Endothelial cell of umbilical vein (primary cell): ENCODE data around the gene C3. TPM values are rescaled to one million over a fixed set of nuclear protein-coding genes. Genes with fewer than 3 reads are reported as not detected.

Source experiments
- BruUV-seq: library from RNA; stranded (reverse); fragments of 400-500 nt; replicated peaks from 2 replicates; lab custom pipeline; 2021; lab: Mats Ljungman, UMichigan
- CTCF ChIA-PET: fragments of 300-600, 350-600 bp; sonication (Branson Sonifier 250); formaldehyde crosslinking; loops from one replicate; lab custom pipeline; 2021; ENCODE audit warnings: antibody characterized with exemption, inconsistent platforms; lab: Charles Lee
- POLR2A ChIA-PET: fragments of 300-600, 350-600 bp; sonication (Branson Sonifier 250); formaldehyde crosslinking; loops from one replicate; lab custom pipeline; 2021; ENCODE audit warnings: antibody characterized with exemption, inconsistent platforms; lab: Charles Lee
- DNase-seq: peaks from one replicate; pipeline ENCODE4 v3.0.0-alpha.2; 2011; ENCODE audit warnings: low read depth, low spot score
- FAIRE-seq: peaks from 2 replicates; lab custom pipeline; 2011; peaks lifted over from hg19 to GRCh38; lab: Jason Lieb, UNC
- H2AFZ ChIP-seq: 2 replicates; pipeline ENCODE4 v1.6.0; 2012; ENCODE audit warnings: low read depth, low read length, control low read depth, inconsistent platforms
- H3K27ac ChIP-seq: 2 replicates; pipeline ENCODE4 v1.5.1; 2011; ENCODE audit warnings: low read depth, mild to moderate bottlenecking, control low read depth, low read length, moderate library complexity; ENCODE audit not compliant: insufficient read depth
- H3K27me3 ChIP-seq, 2 experiments: 2 replicates each; pipeline versions ENCODE4 v1.6.0 to v1.6.1; 2011; ENCODE audit warnings: low read length in 2 of 2, mixed read lengths in 1 of 2; ENCODE audit not compliant: control insufficient read depth in 2 of 2, insufficient read depth in 2 of 2
- H3K36me3 ChIP-seq, 2 experiments: 2 replicates in 1 of 2; 3 replicates in 1 of 2; pipeline ENCODE4 v1.5.1; 2011; ENCODE audit warnings: low read length in 2 of 2, mild to moderate bottlenecking in 1 of 2, moderate library complexity in 1 of 2; ENCODE audit not compliant: control insufficient read depth in 2 of 2, insufficient read depth in 2 of 2; ENCODE audit errors: extremely low read depth in 1 of 2
- H3K4me1 ChIP-seq: 3 replicates; pipeline ENCODE4 v1.5.1; 2011; ENCODE audit warnings: mild to moderate bottlenecking, low read length; ENCODE audit not compliant: control insufficient read depth, insufficient read depth; ENCODE audit errors: extremely low read depth
- H3K4me2 ChIP-seq: 2 replicates; pipeline ENCODE4 v1.6.1; 2011; ENCODE audit warnings: low read length, control low read depth, mixed read lengths; ENCODE audit not compliant: insufficient read depth
- H3K4me3 ChIP-seq, 3 experiments: fragments of 200-600 bp in 1 of 3; sonication (generic), shearing (Covaris generic) in 1 of 3; replicated peaks in 1 of 3; 2 replicates each; pipeline ENCODE4 v1.5.1; 2011 to 2016; ENCODE audit warnings: control low read depth in 3 of 3, low read length in 3 of 3, mild to moderate bottlenecking in 2 of 3, inconsistent platforms in 1 of 3, low read depth in 1 of 3, moderate library complexity in 1 of 3; ENCODE audit not compliant: insufficient read depth in 1 of 3
- H3K79me2 ChIP-seq: 2 replicates; pipeline ENCODE4 v1.6.0; 2012; ENCODE audit warnings: low read length, inconsistent platforms; ENCODE audit not compliant: control insufficient read depth, insufficient read depth
- H3K9ac ChIP-seq: replicated peaks from 2 replicates; pipeline ENCODE3; 2011; ENCODE audit warnings: low read length, control low read depth; ENCODE audit not compliant: insufficient read depth; ENCODE audit errors: extremely low read depth
- H3K9me1 ChIP-seq: replicated peaks from 3 replicates; pipeline ENCODE4 v1.6.0; 2011; ENCODE audit warnings: mild to moderate bottlenecking, low read length; ENCODE audit not compliant: control insufficient read depth, insufficient read depth; ENCODE audit errors: extremely low read depth
- H3K9me3 ChIP-seq: replicated peaks from 2 replicates; pipeline ENCODE4 v1.5.1; 2012; ENCODE audit warnings: low read length, inconsistent platforms; ENCODE audit not compliant: control insufficient read depth, insufficient read depth
- H4K20me1 ChIP-seq: replicated peaks from 2 replicates; pipeline ENCODE3; 2011; ENCODE audit warnings: mild to moderate bottlenecking, low read length; ENCODE audit not compliant: control insufficient read depth, insufficient read depth; ENCODE audit errors: extremely low read depth
- EZH2 ChIP-seq: IDR thresholded peaks from 2 replicates; pipeline ENCODE4 v1.6.1; 2012; ENCODE audit warnings: borderline replicate concordance, low read depth, mild to moderate bottlenecking, moderate library complexity, low read length, inconsistent platforms; ENCODE audit not compliant: severe bottlenecking
- GATA2 ChIP-seq: IDR thresholded peaks from 2 replicates; pipeline ENCODE4 v1.7.0; 2011; ENCODE audit warnings: low read depth, mild to moderate bottlenecking, moderate library complexity, mixed read lengths, low read length; ENCODE audit not compliant: insufficient read length, insufficient read depth
- JUN ChIP-seq: IDR thresholded peaks from 2 replicates; pipeline ENCODE4 v1.6.1; 2011; ENCODE audit warnings: borderline replicate concordance, low read depth; ENCODE audit not compliant: insufficient read length, insufficient read depth
- MYC ChIP-seq: IDR thresholded peaks from one replicate; pipeline ENCODE4 v1.6.1; 2011; ENCODE audit warnings: mild to moderate bottlenecking, low read depth, low read length
- POLR2AphosphoS5 ChIP-seq: IDR thresholded peaks from 2 replicates; pipeline ENCODE4 v1.6.1; 2012; ENCODE audit warnings: low read depth, mild to moderate bottlenecking, control low read depth, low read length, moderate library complexity; ENCODE audit not compliant: insufficient read depth
- dilution Hi-C: fragments of 300-500 bp; cut with MboI; formaldehyde crosslinking; loops from one replicate; pipeline ENCODE4 v1.15.0; 2019; ENCODE audit warnings: low sequenced_read_pairs; ENCODE audit not compliant: extremely low pct_ligation_motif_present
- intact Hi-C: fragments of 100-400 bp; cut with micrococcal nuclease; formaldehyde crosslinking; loops from one replicate; pipeline ENCODE4 v1.10.0; 2022
- polyA plus RNA-seq, 4 experiments: library from polyadenylated mRNA; depleted of rRNA in 3 of 4; stranded (reverse) in 3 of 4; unstranded in 1 of 4; fragments of >200 nt; gene quantifications; 2 replicates each; pipeline versions ENCODE4 v1.2.1 to v1.2.3, GENCODE V29; 2011 to 2012; ENCODE audit warnings: missing spikeins in 1 of 4
- total RNA-seq: library from RNA; stranded (reverse); gene quantifications from 2 replicates; pipeline ENCODE4 v1.2.3, GENCODE V29; 2021
- TF ChIP-seq, protein P1 (sequence below), 2 donors: IDR thresholded peaks; 1 replicate in 1 of 2; 2 replicates in 1 of 2; pipeline ENCODE4 v1.5.1; 2011; ENCODE audit warnings: low read length in 2 of 2, mild to moderate bottlenecking in 2 of 2, moderate library complexity in 2 of 2, control low read depth in 1 of 2, inconsistent platforms in 1 of 2, low read depth in 1 of 2; ENCODE audit not compliant: insufficient read depth in 1 of 2; ENCODE audit errors: extremely low read depth in 1 of 2

The C3 gene
- total and polyA plus RNA-seq, 2 donors (not counting 3 experiments of a cell fraction or from before 2014, with no cell fraction given) = 0.23 TPM; not detected in 1

DNA sequence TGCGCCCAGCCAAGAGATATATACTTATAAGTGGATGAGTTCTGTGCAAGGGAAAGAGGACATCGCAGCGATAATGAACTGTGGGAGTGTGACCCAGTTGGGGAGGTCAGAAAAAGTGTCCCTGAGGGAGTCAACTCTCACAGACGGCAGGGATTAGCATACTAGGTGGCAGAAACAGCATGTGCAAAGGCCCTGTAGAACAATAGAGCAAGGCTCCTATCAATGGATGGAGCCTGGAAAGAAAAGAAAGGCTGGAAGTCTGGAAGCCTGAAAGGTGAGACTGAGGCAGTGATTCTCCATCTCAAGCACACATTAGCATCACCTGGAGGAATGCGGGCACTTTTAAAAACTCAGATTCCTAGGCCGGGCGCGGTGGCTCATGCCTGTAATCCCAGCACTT, 29.1 kb downstream of the C3 start:
- Histone ChIP-seq H4K20me1 (no peaks in the 10 kb centered on the region), H3K9me3 (no peaks in the 10 kb centered on the region), H3K4me2 (no peak overlapping the region), H3K79me2 (no peaks in the 10 kb centered on the region), H2AFZ (no peak overlapping the region), H3K9me1 (no peaks in the 10 kb centered on the region), H3K27me3 (no peaks in the 10 kb centered on the region), H3K9ac (no peak overlapping the region), H3K27ac (no peak overlapping the region), H3K4me3 (no peak overlapping the region), H3K4me1 (no peaks in the 10 kb centered on the region), H3K36me3 (no peaks in the 10 kb centered on the region)
- no TSS peak for BruUV-seq
- intact Hi-C loops (no loop called here), dilution Hi-C loops (no loop called here)
- FAIRE-seq (no peak), DNase-seq (no peak)
- TF ChIP-seq POLR2AphosphoS5 (no peak), EZH2 (no peak), JUN (no peak), GATA2 (no peak), MYC (no peak)
- TF ChIP-seq, protein P1, sequence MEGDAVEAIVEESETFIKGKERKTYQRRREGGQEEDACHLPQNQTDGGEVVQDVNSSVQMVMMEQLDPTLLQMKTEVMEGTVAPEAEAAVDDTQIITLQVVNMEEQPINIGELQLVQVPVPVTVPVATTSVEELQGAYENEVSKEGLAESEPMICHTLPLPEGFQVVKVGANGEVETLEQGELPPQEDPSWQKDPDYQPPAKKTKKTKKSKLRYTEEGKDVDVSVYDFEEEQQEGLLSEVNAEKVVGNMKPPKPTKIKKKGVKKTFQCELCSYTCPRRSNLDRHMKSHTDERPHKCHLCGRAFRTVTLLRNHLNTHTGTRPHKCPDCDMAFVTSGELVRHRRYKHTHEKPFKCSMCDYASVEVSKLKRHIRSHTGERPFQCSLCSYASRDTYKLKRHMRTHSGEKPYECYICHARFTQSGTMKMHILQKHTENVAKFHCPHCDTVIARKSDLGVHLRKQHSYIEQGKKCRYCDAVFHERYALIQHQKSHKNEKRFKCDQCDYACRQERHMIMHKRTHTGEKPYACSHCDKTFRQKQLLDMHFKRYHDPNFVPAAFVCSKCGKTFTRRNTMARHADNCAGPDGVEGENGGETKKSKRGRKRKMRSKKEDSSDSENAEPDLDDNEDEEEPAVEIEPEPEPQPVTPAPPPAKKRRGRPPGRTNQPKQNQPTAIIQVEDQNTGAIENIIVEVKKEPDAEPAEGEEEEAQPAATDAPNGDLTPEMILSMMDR (IDR thresholded peaks at IDR 0.05; ENCODE audit: extremely low read depth in 1 of 2, insufficient read depth in 1 of 2, low read depth in 1 of 2, low read length in 2 of 2) = no peak
- ChIA-PET CTCF (interaction anchor here (1.1 kb wide), 1 partner anchor 39 kb away, joined by 3 read pairs; no protein-coding TSS in a partner anchor), POLR2A (no interaction called here)
